Stimulated activated effector memory CD8-positive, alpha-beta T cell treated with anti-CD3 and anti-CD28 coated beads, Interleukin-12 subunit alpha, Interleukin-12 subunit beta, amount 100 ng/mL, for 72 hours (primary cell): Measurements from ENCODE around the gene PRKCZ.

Source experiments
- ATAC-seq: fragments of 150-1000 bp; cut with Tn5 transposase; 2 replicates; pipeline ENCODE4 v1.10.0; 2021
- DNase-seq, 2 donors: peaks; one replicate each; pipeline ENCODE4 v3.0.0; 2021 to 2022; ENCODE audit warnings: low spot score in 2 of 2
- H3K27ac Mint-ChIP-seq: one replicate; pipeline ENCODE4 v1.8.0; 2022; ENCODE audit warnings: mild to moderate bottlenecking, mixed read lengths
- H3K36me3 Mint-ChIP-seq: one replicate; pipeline ENCODE4 v1.8.0; 2022; ENCODE audit warnings: mild to moderate bottlenecking, mixed read lengths
- H3K4me1 Mint-ChIP-seq: one replicate; pipeline ENCODE4 v1.8.0; 2022; ENCODE audit warnings: mixed read lengths
- H3K4me3 Mint-ChIP-seq: one replicate; pipeline ENCODE4 v1.8.0; 2022; ENCODE audit warnings: mild to moderate bottlenecking, mixed read lengths
- H3K9me3 Mint-ChIP-seq: one replicate; pipeline ENCODE4 v1.8.0; 2022; ENCODE audit warnings: mixed read lengths

Gene PRKCZ

GRCh38 chr1:2050461-2050792 lies 216 bp downstream of the PRKCZ start:
- no peak overlapping the region for H3K27ac Mint-ChIP-seq
- ATAC-seq = peak; percentile 55

GRCh38 chr1:2050793-2051682 lies 827 bp downstream of the PRKCZ start:
- peak in 1 of 2 donors; percentile 61 for DNase-seq
- no peak for ATAC-seq
- Mint-ChIP-seq H3K27ac (no peak overlapping the region), H3K36me3 (no peaks in the 10 kb centered on the region), H3K4me3 (peak overlapping the region; percentile 76), H3K9me3 (no peaks in the 10 kb centered on the region), H3K4me1 (peaks cover 38% of the 10 kb centered on the region)

More at GRCh38 chr1:2050461-2050792, 216 bp downstream of the PRKCZ start:
- DNase-seq = no peak
- Mint-ChIP-seq H3K9me3 (no peaks in the 10 kb centered on the region), H3K36me3 (no peaks in the 10 kb centered on the region), H3K4me1 (peaks cover 44% of the 10 kb centered on the region), H3K4me3 (peak overlapping the region; percentile 76)

DNA sequence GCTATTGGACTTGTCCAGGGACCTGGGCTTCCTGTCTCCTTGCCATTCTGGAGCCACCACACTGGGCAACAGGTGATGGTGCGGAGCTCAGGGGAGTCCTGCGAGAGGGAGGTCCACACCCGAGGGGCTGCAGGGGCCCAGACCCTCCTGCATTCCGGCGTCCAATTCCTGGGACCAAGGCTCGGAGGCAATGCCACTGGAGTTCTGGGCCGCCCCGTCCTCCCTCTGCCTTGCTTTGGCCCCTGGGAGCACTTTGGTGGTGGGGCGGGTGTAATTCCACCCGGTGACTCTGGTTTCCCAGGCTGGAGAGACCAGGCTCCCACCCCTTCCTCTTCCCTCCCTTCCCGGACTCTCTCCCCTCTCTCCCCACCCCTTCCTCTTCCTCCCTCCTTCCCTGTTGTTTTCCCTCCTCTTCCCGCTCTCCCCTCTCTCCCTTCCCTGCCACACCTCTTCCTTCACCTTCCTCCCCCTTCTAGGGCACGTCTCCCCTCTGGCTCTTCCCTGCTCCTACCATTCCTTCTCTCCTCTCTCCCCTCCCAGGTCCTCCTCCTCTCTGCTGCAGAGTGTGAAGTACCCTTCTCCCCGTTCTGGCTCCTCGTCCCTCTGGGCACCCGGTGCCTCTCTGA lies 2.0 kb downstream of the PRKCZ start:
- peak overlapping the region; percentile 78 for H3K27ac Mint-ChIP-seq
- DNase-seq (no peak), ATAC-seq (no peak)
- H3K4me3 Mint-ChIP-seq = peak overlapping the region; percentile 76
- peaks cover 38% of the 10 kb centered on the region for H3K4me1 Mint-ChIP-seq
- no peaks in the 10 kb centered on the region for H3K9me3 Mint-ChIP-seq
- H3K36me3 Mint-ChIP-seq = peaks cover 10% of the 10 kb centered on the region

GRCh38 chr1:2052756-2053155 lies 2.5 kb downstream of the PRKCZ start:
- peak overlapping the region; percentile 76 for H3K4me3 Mint-ChIP-seq

GRCh38 chr1:2053217-2053616 lies 3.0 kb downstream of the PRKCZ start:
- Mint-ChIP-seq H3K36me3 (peaks cover 10% of the 10 kb centered on the region), H3K4me1 (peaks cover 36% of the 10 kb centered on the region), H3K27ac (peak overlapping the region; percentile 78), H3K9me3 (no peaks in the 10 kb centered on the region), H3K4me3 (peak overlapping the region; percentile 76)
- no peak for ATAC-seq
- no peak for DNase-seq

More at GRCh38 chr1:2052756-2053155, 2.5 kb downstream of the PRKCZ start:
- Mint-ChIP-seq H3K9me3 (no peaks in the 10 kb centered on the region), H3K36me3 (peaks cover 10% of the 10 kb centered on the region), H3K27ac (peak overlapping the region; percentile 78), H3K4me1 (peaks cover 38% of the 10 kb centered on the region)
- ATAC-seq = no peak
- no peak for DNase-seq

DNA sequence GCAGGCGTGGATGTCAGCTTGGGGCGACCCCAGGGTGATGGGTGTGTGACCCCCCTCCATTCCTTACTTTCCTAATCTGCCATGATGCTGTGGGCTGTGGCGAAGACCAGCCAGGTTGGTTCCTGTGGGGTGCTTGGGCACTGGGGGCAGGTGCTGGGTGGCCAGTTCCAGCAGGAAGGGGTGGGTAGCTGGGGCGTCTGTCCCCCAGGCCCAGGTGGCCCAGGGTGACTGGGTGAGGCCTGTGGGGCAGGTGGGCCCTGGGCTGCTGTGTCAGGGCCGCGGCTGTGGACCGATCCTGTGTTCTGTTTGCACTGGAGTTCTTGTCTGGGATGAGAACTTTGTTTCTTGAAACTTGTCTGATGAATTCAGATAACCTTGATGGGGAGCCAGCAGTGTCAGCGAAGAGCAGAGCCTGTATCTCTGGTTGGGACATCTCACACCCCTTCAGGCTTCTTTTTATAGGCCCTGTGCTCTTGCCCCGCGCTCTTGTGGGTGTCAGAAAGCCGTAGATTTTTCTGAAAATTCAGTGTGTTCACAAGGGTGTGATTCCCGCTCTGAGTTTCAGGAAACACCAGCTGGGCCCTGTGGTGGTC lies 3.7 kb downstream of the PRKCZ start:
- Mint-ChIP-seq H3K4me1 (peaks cover 29% of the 10 kb centered on the region), H3K9me3 (no peaks in the 10 kb centered on the region), H3K27ac (no peak overlapping the region), H3K36me3 (peaks cover 10% of the 10 kb centered on the region), H3K4me3 (no peak overlapping the region)
- no peak for ATAC-seq
- no peak for DNase-seq

DNA sequence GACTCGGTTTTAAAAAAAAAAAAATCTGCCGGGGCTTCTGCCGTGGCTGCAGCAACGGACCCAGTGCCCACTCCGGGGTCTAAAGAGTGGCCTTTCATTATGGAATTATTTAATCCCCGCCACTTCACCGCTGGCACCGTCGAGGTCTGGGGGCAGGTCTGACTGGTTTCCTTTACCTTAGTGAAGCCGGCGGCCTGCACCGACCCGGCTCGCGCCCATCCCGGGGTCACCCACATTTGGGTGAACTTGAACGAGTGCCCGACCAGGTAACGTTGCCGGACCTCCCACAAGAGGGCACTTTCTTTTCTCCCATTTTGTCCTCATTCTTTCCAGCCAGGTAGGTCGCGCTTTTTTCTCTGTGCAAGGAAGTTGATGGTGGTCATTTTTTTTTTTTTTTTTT lies 4.3 kb downstream of the PRKCZ start:
- Mint-ChIP-seq H3K4me3 (no peak overlapping the region), H3K36me3 (peaks cover 16% of the 10 kb centered on the region), H3K4me1 (peaks cover 23% of the 10 kb centered on the region), H3K27ac (no peak overlapping the region), H3K9me3 (no peaks in the 10 kb centered on the region)
- DNase-seq (no peak), ATAC-seq (no peak)

- ATAC-seq = no peak
- DNase-seq = no peak
- Mint-ChIP-seq H3K27ac (no peak overlapping the region), H3K4me1 (peaks cover 21% of the 10 kb centered on the region), H3K36me3 (peaks cover 17% of the 10 kb centered on the region), H3K9me3 (no peaks in the 10 kb centered on the region), H3K4me3 (no peak overlapping the region)
Measured at GRCh38 chr1:2055911-2056575, 5.8 kb downstream of the PRKCZ start.

GRCh38 chr1:2056955-2057590 lies 6.9 kb downstream of the PRKCZ start:
- no peak overlapping the region for H3K27ac Mint-ChIP-seq
- no peak overlapping the region for H3K4me3 Mint-ChIP-seq
- H3K9me3 Mint-ChIP-seq = no peaks in the 10 kb centered on the region
- peaks cover 17% of the 10 kb centered on the region for H3K36me3 Mint-ChIP-seq
- no peak for DNase-seq
- peaks cover 14% of the 10 kb centered on the region for H3K4me1 Mint-ChIP-seq
- no peak for ATAC-seq

DNA sequence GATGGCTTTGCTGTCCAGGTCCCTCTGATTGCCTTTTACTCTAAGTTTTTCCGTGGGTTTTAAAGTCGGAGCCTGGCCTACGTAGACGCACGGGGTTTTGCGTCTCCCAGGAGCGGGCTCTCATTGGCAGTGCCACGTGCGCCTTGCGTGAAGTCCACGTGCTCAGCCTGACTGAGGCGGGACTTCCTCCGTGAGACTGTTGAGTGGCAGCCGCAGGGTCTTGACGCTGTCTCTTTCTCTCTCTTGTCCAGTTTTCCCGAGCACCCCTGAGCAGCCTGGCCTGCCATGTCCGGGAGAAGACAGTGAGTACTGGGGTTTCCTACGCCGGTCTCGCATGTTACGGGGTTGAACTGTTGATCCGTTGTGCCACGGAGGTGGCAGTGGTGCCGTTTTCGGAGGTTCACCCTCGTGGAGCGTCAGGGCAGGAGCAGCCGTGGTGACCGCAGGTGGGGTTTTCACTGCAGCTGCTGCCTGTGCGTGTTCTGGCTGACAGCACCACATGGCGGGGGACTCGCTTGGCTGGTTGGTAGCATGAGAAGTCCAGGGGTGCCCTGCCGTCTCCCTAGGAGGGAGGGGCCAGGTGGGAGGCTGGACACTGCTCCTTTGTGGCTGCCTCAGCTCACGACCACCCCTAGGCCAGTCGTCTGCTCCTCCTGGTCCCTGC lies 9.2 kb downstream of the PRKCZ start:
- Mint-ChIP-seq H3K4me1 (no peaks in the 10 kb centered on the region), H3K27ac (no peak overlapping the region), H3K36me3 (peaks cover 17% of the 10 kb centered on the region), H3K9me3 (no peaks in the 10 kb centered on the region), H3K4me3 (no peak overlapping the region)
- no peak for DNase-seq
- ATAC-seq = no peak

DNA sequence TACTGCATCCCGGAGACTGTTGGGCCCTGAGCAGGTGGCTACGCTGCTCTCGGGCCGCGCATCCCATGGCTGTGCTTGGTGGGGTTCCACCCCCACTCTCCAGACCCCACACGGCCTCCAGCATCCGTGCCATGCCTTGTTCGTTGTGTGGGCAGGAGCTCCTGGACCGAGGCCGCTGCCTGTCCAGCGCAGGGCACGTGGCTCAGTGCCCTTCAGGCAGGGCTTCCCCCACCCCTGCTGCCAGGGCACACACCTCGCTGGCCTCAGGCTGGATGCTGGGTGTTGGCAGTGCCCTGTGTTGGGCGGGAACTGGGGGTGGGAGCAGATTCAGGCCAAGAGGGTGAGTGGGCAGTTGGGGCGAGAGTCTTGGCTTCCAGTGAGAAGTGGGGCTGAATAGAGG lies 9.9 kb downstream of the PRKCZ start:
- Mint-ChIP-seq H3K36me3 (peaks cover 17% of the 10 kb centered on the region), H3K4me1 (no peaks in the 10 kb centered on the region), H3K9me3 (no peaks in the 10 kb centered on the region)

DNA sequence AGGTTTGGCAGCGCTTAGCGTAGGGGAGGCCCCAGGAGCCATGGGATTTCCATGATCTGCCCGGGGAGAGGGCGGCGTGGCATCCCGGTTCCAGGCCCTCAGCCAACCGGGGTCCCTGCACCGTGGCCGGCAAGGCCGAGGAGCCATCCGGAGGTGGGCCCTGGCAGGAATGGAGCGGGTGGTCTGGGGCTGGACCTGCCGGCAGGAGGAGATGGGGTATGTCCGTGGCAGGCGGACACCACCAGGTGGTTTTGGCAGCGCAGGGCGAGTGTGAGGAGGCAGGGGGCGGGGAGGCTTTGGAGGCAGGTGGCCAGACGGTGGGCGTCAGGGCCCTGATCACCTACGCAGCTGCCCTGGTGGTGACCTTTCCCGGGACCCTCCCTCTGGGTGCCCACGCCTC lies 10.3 kb downstream of the PRKCZ start:
- DNase-seq = no peak
- no peaks in the 10 kb centered on the region for H3K4me1 Mint-ChIP-seq
- H3K9me3 Mint-ChIP-seq = no peaks in the 10 kb centered on the region
- H3K4me3 Mint-ChIP-seq = no peak overlapping the region
- H3K27ac Mint-ChIP-seq = no peak overlapping the region
- ATAC-seq = no peak
- peaks cover 17% of the 10 kb centered on the region for H3K36me3 Mint-ChIP-seq

More for the DNA sequence above, 9.9 kb downstream of the PRKCZ start:
- ATAC-seq = no peak
- no peak for DNase-seq
- Mint-ChIP-seq H3K27ac (no peak overlapping the region), H3K4me3 (no peak overlapping the region)

GRCh38 chr1:2061065-2061778 lies 11.0 kb downstream of the PRKCZ start:
- no peak for DNase-seq
- H3K4me1 Mint-ChIP-seq = no peaks in the 10 kb centered on the region
- no peak overlapping the region for H3K27ac Mint-ChIP-seq
- peak; percentile 28 for ATAC-seq
- no peak overlapping the region for H3K4me3 Mint-ChIP-seq
- H3K36me3 Mint-ChIP-seq = peaks cover 16% of the 10 kb centered on the region
- no peaks in the 10 kb centered on the region for H3K9me3 Mint-ChIP-seq

GRCh38 chr1:2065699-2066098 lies 15.5 kb downstream of the PRKCZ start:
- H3K4me3 Mint-ChIP-seq = no peak overlapping the region
- no peak overlapping the region for H3K27ac Mint-ChIP-seq
- H3K36me3 Mint-ChIP-seq = no peaks in the 10 kb centered on the region
- H3K9me3 Mint-ChIP-seq = no peaks in the 10 kb centered on the region
- H3K4me1 Mint-ChIP-seq = peaks cover 8% of the 10 kb centered on the region
- no peak for DNase-seq
- no peak for ATAC-seq
